H9 (cell line): ENCODE measurements around the gene TBXAS1. TPM values are rescaled to one million over a fixed set of nuclear protein-coding genes. Genes with fewer than 3 reads are reported as not detected.

Source experiments
- DNase-seq: peaks from one replicate; pipeline ENCODE4 v3.0.0-alpha.2; 2017
- H2AFZ ChIP-seq: one replicate; pipeline ENCODE4 v1.6.1; 2013; ENCODE audit warnings: mild to moderate bottlenecking, low read length, control low read depth, moderate library complexity
- H2AK5ac ChIP-seq: 2 replicates; pipeline ENCODE4 v1.6.1; 2013; ENCODE audit warnings: low read length, control low read depth, mixed read lengths; ENCODE audit not compliant: insufficient read length
- H2BK120ac ChIP-seq: one replicate; pipeline ENCODE4 v1.6.1; 2013; ENCODE audit warnings: low read depth, mild to moderate bottlenecking, low read length, control low read depth, inconsistent platforms; ENCODE audit not compliant: poor library complexity, severe bottlenecking
- H2BK12ac ChIP-seq: 2 replicates; pipeline ENCODE4 v1.6.1; 2013; ENCODE audit warnings: low read length, control low read depth, mixed read lengths, low read depth; ENCODE audit not compliant: insufficient read length
- H2BK15ac ChIP-seq: 2 replicates; pipeline ENCODE4 v1.6.1; 2013; ENCODE audit warnings: low read depth, low read length, control low read depth
- H2BK20ac ChIP-seq: one replicate; pipeline ENCODE4 v1.6.1; 2013; ENCODE audit warnings: low read depth, mild to moderate bottlenecking, low read length, control low read depth, inconsistent platforms; ENCODE audit not compliant: poor library complexity, severe bottlenecking
- H2BK5ac ChIP-seq: 2 replicates; pipeline ENCODE4 v1.6.1; 2013; ENCODE audit warnings: low read length, control low read depth, mixed read lengths; ENCODE audit not compliant: insufficient read length
- H3K14ac ChIP-seq: 2 replicates; pipeline ENCODE4 v1.6.1; 2013; ENCODE audit warnings: low read length, control low read depth; ENCODE audit not compliant: insufficient read depth
- H3K18ac ChIP-seq: 2 replicates; pipeline ENCODE4 v1.6.1; 2013; ENCODE audit warnings: low read depth, mild to moderate bottlenecking, mixed read lengths, low read length, control low read depth; ENCODE audit not compliant: insufficient read length
- H3K23ac ChIP-seq: 2 replicates; pipeline ENCODE4 v1.6.1; 2013; ENCODE audit warnings: low read length, control low read depth, mixed read lengths, low read depth; ENCODE audit not compliant: insufficient read length
- H3K23me2 ChIP-seq: 2 replicates; pipeline ENCODE4 v1.6.1; 2013; ENCODE audit warnings: low read depth, mild to moderate bottlenecking, mixed read lengths, low read length, control low read depth; ENCODE audit not compliant: insufficient read length, poor library complexity, severe bottlenecking
- H3K27ac ChIP-seq: 2 replicates; pipeline ENCODE4 v1.5.1; 2013; ENCODE audit warnings: low read length, control low read depth, mixed read lengths, low read depth; ENCODE audit not compliant: insufficient read length
- H3K27me3 ChIP-seq: 2 replicates; pipeline ENCODE4 v1.6.1; 2013; ENCODE audit warnings: low read length, control low read depth, inconsistent platforms; ENCODE audit not compliant: insufficient read depth
- H3K4ac ChIP-seq: 2 replicates; pipeline ENCODE4 v1.6.1; 2013; ENCODE audit warnings: low read depth, mild to moderate bottlenecking, control low read depth, inconsistent platforms, low read length, moderate library complexity
- H3K4me1 ChIP-seq: 2 replicates; pipeline ENCODE4 v1.6.1; 2013; ENCODE audit warnings: low read length, control low read depth, inconsistent platforms; ENCODE audit not compliant: insufficient read depth
- H3K4me2 ChIP-seq: 2 replicates; pipeline ENCODE4 v1.6.1; 2013; ENCODE audit warnings: low read length, control low read depth, mixed read lengths; ENCODE audit not compliant: insufficient read length, insufficient read depth
- H3K56ac ChIP-seq: 2 replicates; pipeline ENCODE4 v1.6.1; 2013; ENCODE audit warnings: low read depth, mild to moderate bottlenecking, mixed read lengths, low read length, control low read depth; ENCODE audit not compliant: insufficient read length
- H3K79me1 ChIP-seq: 2 replicates; pipeline ENCODE4 v1.6.1; 2013; ENCODE audit warnings: low read depth, mild to moderate bottlenecking, moderate library complexity, low read length, control low read depth, inconsistent platforms; ENCODE audit not compliant: insufficient read depth, poor library complexity, severe bottlenecking
- H3K79me2 ChIP-seq: 2 replicates; pipeline ENCODE4 v1.6.1; 2013; ENCODE audit warnings: low read length, control low read depth, inconsistent platforms; ENCODE audit not compliant: insufficient read depth
- H3K9ac ChIP-seq: 2 replicates; pipeline ENCODE4 v1.6.1; 2013; ENCODE audit warnings: low read length, control low read depth, mixed read lengths; ENCODE audit not compliant: insufficient read length; ENCODE audit errors: extremely low read depth
- H3K9me3 ChIP-seq: one replicate; pipeline ENCODE4 v1.6.1; 2013; ENCODE audit warnings: low read depth, low read length, inconsistent platforms; ENCODE audit not compliant: control insufficient read depth
- H3T11ph ChIP-seq: one replicate; pipeline ENCODE4 v1.6.1; 2013; ENCODE audit warnings: mild to moderate bottlenecking, low read length, control low read depth, inconsistent platforms
- H4K20me1 ChIP-seq: one replicate; pipeline ENCODE4 v1.6.1; 2013; ENCODE audit not compliant: control insufficient read depth, insufficient read length, insufficient read depth
- H4K5ac ChIP-seq: 2 replicates; pipeline ENCODE4 v1.6.1; 2013; ENCODE audit warnings: low read depth, mild to moderate bottlenecking, mixed read lengths, low read length, control low read depth; ENCODE audit not compliant: insufficient read length
- H4K8ac ChIP-seq: replicated peaks from 2 replicates; pipeline ENCODE4 v1.6.1; 2013; ENCODE audit warnings: low read length, control low read depth, mixed read lengths, low read depth; ENCODE audit not compliant: insufficient read length
- H4K91ac ChIP-seq: 2 replicates; pipeline ENCODE4 v1.6.1; 2013; ENCODE audit warnings: low read depth, mild to moderate bottlenecking, moderate library complexity, mixed read lengths, low read length, control low read depth; ENCODE audit not compliant: insufficient read length
- H3K27ac Mint-ChIP-seq, 3 experiments: 2 replicates in 2 of 3; 3 replicates in 1 of 3; pipeline ENCODE4 v1.8.0; 2020 to 2021; ENCODE audit warnings: mixed read lengths in 3 of 3, mild to moderate bottlenecking in 1 of 3, moderate library complexity in 1 of 3
- H3K27me3 Mint-ChIP-seq: 2 replicates; pipeline ENCODE4 v1.8.0; 2021; ENCODE audit warnings: low read depth, mild to moderate bottlenecking, moderate library complexity, mixed read lengths
- H3K36me3 Mint-ChIP-seq, 3 experiments: 2 replicates in 2 of 3; 3 replicates in 1 of 3; pipeline ENCODE4 v1.8.0; 2020 to 2021; ENCODE audit warnings: low read depth in 3 of 3, mixed read lengths in 3 of 3; ENCODE audit not compliant: insufficient read depth in 1 of 3
- H3K4me1 Mint-ChIP-seq, 2 experiments: 2 replicates each; pipeline ENCODE4 v1.8.0; 2020; ENCODE audit warnings: mixed read lengths in 2 of 2
- H3K4me3 Mint-ChIP-seq, 2 experiments: 2 replicates in 1 of 2; 3 replicates in 1 of 2; pipeline ENCODE4 v1.8.0; 2020 to 2021; ENCODE audit warnings: mild to moderate bottlenecking in 2 of 2, mixed read lengths in 2 of 2, moderate library complexity in 1 of 2
- H3K9me3 Mint-ChIP-seq, 2 experiments: 2 replicates in 1 of 2; 3 replicates in 1 of 2; pipeline ENCODE4 v1.8.0; 2020; ENCODE audit warnings: mild to moderate bottlenecking in 2 of 2, mixed read lengths in 2 of 2, moderate library complexity in 1 of 2
- WGBS: extraction: QIAGEN DNeasy Blood & Tissue Kit; methylation state at CpG from one replicate; pipeline ENCODE4 v1.1.7; 2013; ENCODE audit warnings: missing lambda C conversion rate, low lambda C conversion rate, mixed read lengths; ENCODE audit not compliant: insufficient read length; ENCODE audit errors: extremely low coverage; 5-methylcytosine and 5-hydroxymethylcytosine counted together
- total RNA-seq: library from RNA; stranded (reverse); gene quantifications from 2 replicates; pipeline ENCODE4 v1.2.1, GENCODE V29; 2021
- TF ChIP-seq, protein P1 (sequence below): fragments of 200-600 bp; sonication (generic); conservative IDR thresholded peaks from 3 replicates; pipeline ENCODE4 v1.8.0; 2021; ENCODE audit warnings: antibody characterized with exemption, mild to moderate bottlenecking

Gene TBXAS1
- total RNA-seq, 1 experiment from 2014 or later, result 0.39 TPM

DNA sequence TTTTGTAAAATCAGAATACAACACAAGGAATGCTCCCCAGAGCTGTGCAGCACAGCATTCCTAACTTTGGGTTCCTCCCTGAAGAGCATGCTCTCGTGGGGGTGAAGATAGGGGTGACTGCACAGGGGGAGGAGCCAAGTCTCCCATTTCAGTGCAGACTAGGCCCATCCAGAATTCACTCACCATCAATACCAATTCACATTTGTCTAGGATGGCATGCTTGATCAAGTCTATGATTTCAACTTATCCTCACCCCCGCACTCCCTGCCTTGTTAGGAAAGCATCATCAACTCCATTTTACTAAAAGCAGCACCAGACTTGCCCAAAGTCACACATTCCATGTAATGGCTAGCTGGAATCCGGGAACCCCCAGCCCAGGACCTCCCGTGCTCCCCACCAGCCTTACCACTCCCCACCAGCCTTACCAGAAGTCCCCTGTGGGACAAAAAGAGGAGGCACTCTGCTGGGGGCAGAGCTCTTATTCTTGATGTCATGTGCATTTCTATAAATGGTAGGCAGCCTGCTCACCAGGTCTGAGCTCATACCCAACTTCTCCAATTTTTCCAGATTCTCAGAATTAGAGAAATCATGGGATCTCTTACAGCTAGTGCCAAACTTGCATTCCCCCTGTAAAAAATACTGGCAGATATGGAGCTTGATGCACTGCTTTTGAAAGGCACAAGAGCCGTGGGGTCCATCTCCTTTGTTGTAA, 227.5 kb downstream of the TBXAS1 start:
- H4K8ac ChIP-seq, result no peak overlapping the region
- H4K91ac ChIP-seq, result no peak overlapping the region
- H2AK5ac ChIP-seq, result no peak overlapping the region
- TF ChIP-seq, protein P1, sequence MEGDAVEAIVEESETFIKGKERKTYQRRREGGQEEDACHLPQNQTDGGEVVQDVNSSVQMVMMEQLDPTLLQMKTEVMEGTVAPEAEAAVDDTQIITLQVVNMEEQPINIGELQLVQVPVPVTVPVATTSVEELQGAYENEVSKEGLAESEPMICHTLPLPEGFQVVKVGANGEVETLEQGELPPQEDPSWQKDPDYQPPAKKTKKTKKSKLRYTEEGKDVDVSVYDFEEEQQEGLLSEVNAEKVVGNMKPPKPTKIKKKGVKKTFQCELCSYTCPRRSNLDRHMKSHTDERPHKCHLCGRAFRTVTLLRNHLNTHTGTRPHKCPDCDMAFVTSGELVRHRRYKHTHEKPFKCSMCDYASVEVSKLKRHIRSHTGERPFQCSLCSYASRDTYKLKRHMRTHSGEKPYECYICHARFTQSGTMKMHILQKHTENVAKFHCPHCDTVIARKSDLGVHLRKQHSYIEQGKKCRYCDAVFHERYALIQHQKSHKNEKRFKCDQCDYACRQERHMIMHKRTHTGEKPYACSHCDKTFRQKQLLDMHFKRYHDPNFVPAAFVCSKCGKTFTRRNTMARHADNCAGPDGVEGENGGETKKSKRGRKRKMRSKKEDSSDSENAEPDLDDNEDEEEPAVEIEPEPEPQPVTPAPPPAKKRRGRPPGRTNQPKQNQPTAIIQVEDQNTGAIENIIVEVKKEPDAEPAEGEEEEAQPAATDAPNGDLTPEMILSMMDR, result no peak
- no peak overlapping the region for H3T11ph ChIP-seq
- H4K20me1 ChIP-seq, result no peaks in the 10 kb centered on the region
- no peaks in the 10 kb centered on the region; a peak in 1 of 5 replicates for H3K9me3 Mint-ChIP-seq
- H4K5ac ChIP-seq, result no peak overlapping the region
- H3K9me3 ChIP-seq, result no peaks in the 10 kb centered on the region
- no peak overlapping the region for H2AFZ ChIP-seq
- H3K36me3 Mint-ChIP-seq, result peaks cover 0 to 3% (median 0%) of the 10 kb centered on the region in 3 experiments; a peak in 3 of 7 replicates
- no peak overlapping the region for H2BK120ac ChIP-seq
- H3K14ac ChIP-seq, result no peak overlapping the region
- H3K18ac ChIP-seq, result no peak overlapping the region
- no peak overlapping the region for H3K9ac ChIP-seq
- H3K4me3 Mint-ChIP-seq, result no peak overlapping the region
- no CpG with 5 or more reads among the region's 5 CpGs for whole genome bisulfite sequencing
- no peaks in the 10 kb centered on the region for H3K79me1 ChIP-seq
- no peak overlapping the region for H2BK15ac ChIP-seq
- H3K27ac Mint-ChIP-seq, result no peak overlapping the region; a peak in 1 of 7 replicates
- no peaks in the 10 kb centered on the region; the same call in 1 of the 2 replicates for H3K79me2 ChIP-seq
- H3K27me3 ChIP-seq, result peaks cover 4% of the 10 kb centered on the region; the same call in 1 of the 2 replicates
- H3K27ac ChIP-seq, result no peak overlapping the region
- no peaks in the 10 kb centered on the region for H3K23me2 ChIP-seq
- H3K4me2 ChIP-seq, result no peak overlapping the region
- H2BK20ac ChIP-seq, result no peak overlapping the region
- no peak overlapping the region for H2BK12ac ChIP-seq
- peaks cover 12% of the 10 kb centered on the region for H3K27me3 Mint-ChIP-seq
- H3K56ac ChIP-seq, result no peak overlapping the region
- no peak for DNase-seq
- no peaks in the 10 kb centered on the region for H3K4me1 ChIP-seq
- no peak overlapping the region for H3K4ac ChIP-seq
- peaks cover 3 to 12% of the 10 kb centered on the region in 2 experiments; a peak in 3 of 4 replicates for H3K4me1 Mint-ChIP-seq
- no peak overlapping the region for H3K23ac ChIP-seq
- H2BK5ac ChIP-seq, result no peak overlapping the region
